OCI-LY1 (cell line): ENCODE data around the gene CHST11.

ENCODE experiments used
- EZH2 ChIP-seq: fragments of 200-600 bp; sonication (generic), shearing (Covaris generic); IDR thresholded peaks from 2 replicates; pipeline ENCODE4 v1.8.0; 2017; ENCODE audit warnings: borderline replicate concordance, mixed run types, mild to moderate bottlenecking, antibody characterized with exemption, low read length, moderate library complexity, mixed read lengths
- TF ChIP-seq, protein P1 (sequence below): fragments of 200-600 bp; sonication (generic), shearing (Covaris generic); IDR thresholded peaks from 2 replicates; pipeline ENCODE4 v1.5.1; 2017; ENCODE audit warnings: mild to moderate bottlenecking, antibody characterized with exemption, low read length, moderate library complexity, mixed read lengths

DNA sequence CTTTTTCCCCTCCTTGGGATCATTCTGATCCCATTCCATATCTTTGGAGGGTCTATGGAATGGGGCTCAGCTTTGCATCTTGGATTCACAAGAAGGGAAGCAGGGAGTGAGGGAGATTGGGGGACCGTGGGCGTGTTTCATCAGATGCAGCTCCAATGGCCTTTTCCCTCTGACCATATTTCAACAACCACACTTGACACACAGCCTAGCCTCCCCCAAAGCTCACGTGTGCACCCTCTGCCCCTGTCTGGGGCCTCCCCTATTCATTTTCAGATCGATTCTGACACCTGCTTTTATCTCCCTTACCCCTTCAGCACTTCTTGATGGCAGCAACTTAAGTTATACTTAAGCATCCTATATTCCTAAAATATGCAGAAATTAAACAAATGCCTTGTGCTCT is 126.6 kb downstream of the CHST11 start:
- TF ChIP-seq, protein P1, sequence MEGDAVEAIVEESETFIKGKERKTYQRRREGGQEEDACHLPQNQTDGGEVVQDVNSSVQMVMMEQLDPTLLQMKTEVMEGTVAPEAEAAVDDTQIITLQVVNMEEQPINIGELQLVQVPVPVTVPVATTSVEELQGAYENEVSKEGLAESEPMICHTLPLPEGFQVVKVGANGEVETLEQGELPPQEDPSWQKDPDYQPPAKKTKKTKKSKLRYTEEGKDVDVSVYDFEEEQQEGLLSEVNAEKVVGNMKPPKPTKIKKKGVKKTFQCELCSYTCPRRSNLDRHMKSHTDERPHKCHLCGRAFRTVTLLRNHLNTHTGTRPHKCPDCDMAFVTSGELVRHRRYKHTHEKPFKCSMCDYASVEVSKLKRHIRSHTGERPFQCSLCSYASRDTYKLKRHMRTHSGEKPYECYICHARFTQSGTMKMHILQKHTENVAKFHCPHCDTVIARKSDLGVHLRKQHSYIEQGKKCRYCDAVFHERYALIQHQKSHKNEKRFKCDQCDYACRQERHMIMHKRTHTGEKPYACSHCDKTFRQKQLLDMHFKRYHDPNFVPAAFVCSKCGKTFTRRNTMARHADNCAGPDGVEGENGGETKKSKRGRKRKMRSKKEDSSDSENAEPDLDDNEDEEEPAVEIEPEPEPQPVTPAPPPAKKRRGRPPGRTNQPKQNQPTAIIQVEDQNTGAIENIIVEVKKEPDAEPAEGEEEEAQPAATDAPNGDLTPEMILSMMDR = no peak
- no peak for TF ChIP-seq EZH2
